Caco-2 (cell line): ENCODE results near the gene ECE2. TPM values are rescaled to one million over a fixed set of nuclear protein-coding genes. Genes with fewer than 3 reads are reported as not detected.

Experiments
- BruUV-seq: library from RNA; stranded (reverse); fragments of 400-500 nt; replicated peaks from 2 replicates; lab custom pipeline; 2021; lab: Mats Ljungman, UMichigan
- CTCF ChIA-PET: fragments of 300-600 bp; sonication (Branson Sonifier 250); formaldehyde crosslinking; loops from one replicate; lab custom pipeline; 2022; ENCODE audit warnings: antibody characterized with exemption; lab: Charles Lee
- POLR2A ChIA-PET: fragments of 300-600 bp; sonication (Branson Sonifier 250); formaldehyde crosslinking; loops from one replicate; lab custom pipeline; 2022; ENCODE audit warnings: antibody characterized with exemption; lab: Charles Lee
- DNase-seq, 2 experiments: peaks; one replicate each; pipeline versions ENCODE4 v3.0.0 to v3.0.0-alpha.2; 2020 to 2022
- H3K27me3 ChIP-seq: replicated peaks from 2 replicates; pipeline ENCODE4 v1.6.0; 2011; ENCODE audit warnings: low read length; ENCODE audit not compliant: control insufficient read depth, insufficient read depth
- H3K36me3 ChIP-seq: 2 replicates; pipeline ENCODE4 v1.5.1; 2011; ENCODE audit warnings: low read length; ENCODE audit not compliant: control insufficient read depth, insufficient read depth
- H3K4me1 ChIP-seq: fragments of 250-450 bp; sonication (Bioruptor Pico); 2 replicates; pipeline ENCODE4 v1.5.1; 2020; ENCODE audit warnings: mild to moderate bottlenecking
- H3K4me3 ChIP-seq: 2 replicates; pipeline ENCODE4 v1.5.1; 2011; ENCODE audit warnings: low read depth, mild to moderate bottlenecking, control low read depth, low read length
- H3K9me3 ChIP-seq: fragments of 250-450 bp; sonication (Bioruptor Pico); 2 replicates; pipeline ENCODE4 v1.5.1; 2020; ENCODE audit warnings: mild to moderate bottlenecking, moderate library complexity
- H3K27ac Mint-ChIP-seq: one replicate; pipeline ENCODE4 v1.8.0; 2022; ENCODE audit warnings: mixed read lengths; ENCODE audit not compliant: unreplicated experiment
- H3K27me3 Mint-ChIP-seq: one replicate; pipeline ENCODE4 v1.8.0; 2022; ENCODE audit warnings: mixed read lengths; ENCODE audit not compliant: insufficient read depth, unreplicated experiment
- H3K36me3 Mint-ChIP-seq: one replicate; pipeline ENCODE4 v1.8.0; 2022; ENCODE audit warnings: mild to moderate bottlenecking, mixed read lengths; ENCODE audit not compliant: insufficient read depth, unreplicated experiment
- H3K4me1 Mint-ChIP-seq: one replicate; pipeline ENCODE4 v1.8.0; 2022; ENCODE audit warnings: low read depth, mixed read lengths; ENCODE audit not compliant: unreplicated experiment
- H3K4me3 Mint-ChIP-seq: one replicate; pipeline ENCODE4 v1.8.0; 2022; ENCODE audit warnings: mild to moderate bottlenecking, moderate library complexity, mixed read lengths; ENCODE audit not compliant: unreplicated experiment
- H3K9me3 Mint-ChIP-seq: one replicate; pipeline ENCODE4 v1.8.0; 2022; ENCODE audit warnings: mixed read lengths; ENCODE audit not compliant: unreplicated experiment
- CTCF ChIP-seq, 2 experiments: fragments of 200-600 bp in 1 of 2; IDR thresholded peaks; 1 replicate in 1 of 2; 2 replicates in 1 of 2; pipeline versions ENCODE4 v1.5.1 to v1.8.0; 2011 to 2022; ENCODE audit warnings: antibody characterized with exemption in 1 of 2, control low read depth in 1 of 2, inconsistent platforms in 1 of 2, low read depth in 1 of 2, low read length in 1 of 2, mild to moderate bottlenecking in 1 of 2, moderate library complexity in 1 of 2; ENCODE audit not compliant: insufficient read depth in 1 of 2, severe bottlenecking in 1 of 2, unreplicated experiment in 1 of 2
- intact Hi-C: fragments of 100-400 bp; cut with micrococcal nuclease; formaldehyde crosslinking; loops from one replicate; pipeline ENCODE4 v1.10.0; 2022; ENCODE audit not compliant: unreplicated experiment
- total RNA-seq: library from RNA; stranded (reverse); gene quantifications from 2 replicates; pipeline ENCODE4 v1.2.3, GENCODE V29; 2022

Gene ECE2
- total RNA-seq, 1 experiment from 2014 or later = not detected

GRCh38 chr3:184335291-184335660, 59.5 kb downstream of the ECE2 start:
- Histone ChIP-seq H3K4me3 (peak overlapping the region; percentile 23), H3K9me3 (no peaks in the 10 kb centered on the region), H3K4me1 (no peaks in the 10 kb centered on the region), H3K27me3 (no peaks in the 10 kb centered on the region), H3K36me3 (peaks cover 6% of the 10 kb centered on the region)
- POLR2A ChIA-PET = no interaction called here
- intact Hi-C loops = no loop called here
- Mint-ChIP-seq H3K27me3 (no peaks in the 10 kb centered on the region), H3K36me3 (peaks cover 86% of the 10 kb centered on the region), H3K4me1 (no peaks in the 10 kb centered on the region), H3K27ac (peak overlapping the region; percentile 53), H3K9me3 (no peaks in the 10 kb centered on the region), H3K4me3 (peak overlapping the region; percentile 77)
- CTCF ChIA-PET = interaction anchor here (1.0 kb wide), 1 partner anchor 10 kb away, joined by 3 read pairs; no protein-coding TSS in a partner anchor
- DNase-seq = no peak
- BruUV-seq = no TSS peak
- no peak for TF ChIP-seq CTCF (IDR thresholded peaks at IDR 0.05; ENCODE audit: insufficient read depth in 1 of 2, low read depth in 1 of 2, low read length in 1 of 2, severe bottlenecking in 1 of 2, unreplicated experiment in 1 of 2)

GRCh38 chr3:184335661-184336546, 60.1 kb downstream of the ECE2 start:
- peak; percentile 73 to 86 for DNase-seq
- Mint-ChIP-seq H3K9me3 (no peaks in the 10 kb centered on the region), H3K27me3 (no peaks in the 10 kb centered on the region), H3K4me1 (no peaks in the 10 kb centered on the region), H3K36me3 (peaks cover 80% of the 10 kb centered on the region), H3K4me3 (peak overlapping the region; percentile 77), H3K27ac (peak overlapping the region; percentile 78)
- ChIA-PET POLR2A (no interaction called here), CTCF (interaction anchor here (1.0 kb wide), 1 partner anchor 9 kb away, joined by 3 read pairs; no protein-coding TSS in a partner anchor)
- TF ChIP-seq CTCF (IDR thresholded peaks at IDR 0.05; ENCODE audit: insufficient read depth in 1 of 2, low read depth in 1 of 2, low read length in 1 of 2, severe bottlenecking in 1 of 2, unreplicated experiment in 1 of 2) = no peak
- intact Hi-C loops = no loop called here
- no peaks in the 10 kb centered on the region for H3K4me1 ChIP-seq
- H3K4me3 ChIP-seq = peak overlapping the region; percentile 61
- TSS peak; percentile 14 for BruUV-seq
- H3K9me3 ChIP-seq = no peaks in the 10 kb centered on the region
- peaks cover 6% of the 10 kb centered on the region for H3K36me3 ChIP-seq
- no peaks in the 10 kb centered on the region for H3K27me3 ChIP-seq

GRCh38 chr3:184336547-184337398, 61.0 kb downstream of the ECE2 start:
- Mint-ChIP-seq H3K4me1 (no peaks in the 10 kb centered on the region), H3K36me3 (peaks cover 71% of the 10 kb centered on the region), H3K27ac (peak overlapping the region; percentile 78), H3K9me3 (no peaks in the 10 kb centered on the region), H3K27me3 (no peaks in the 10 kb centered on the region), H3K4me3 (peak overlapping the region; percentile 77)
- Histone ChIP-seq H3K4me1 (no peaks in the 10 kb centered on the region), H3K9me3 (no peaks in the 10 kb centered on the region), H3K27me3 (no peaks in the 10 kb centered on the region), H3K36me3 (peaks cover 6% of the 10 kb centered on the region), H3K4me3 (peak overlapping the region; percentile 61)
- no peak for DNase-seq
- BruUV-seq = no TSS peak
- CTCF ChIA-PET = interaction anchor here (1.2 kb wide), 1 partner anchor 25 kb away, joined by 5 read pairs; no protein-coding TSS in a partner anchor
- POLR2A ChIA-PET = interaction anchor here (0.6 kb wide), 1 partner anchor 14 kb away, joined by 5 read pairs; no protein-coding TSS in a partner anchor
- intact Hi-C loops = no loop called here
- TF ChIP-seq CTCF (IDR thresholded peaks at IDR 0.05; ENCODE audit: insufficient read depth in 1 of 2, low read depth in 1 of 2, low read length in 1 of 2, severe bottlenecking in 1 of 2, unreplicated experiment in 1 of 2) = no peak
